Kidney (tissue), 14 donors: ENCODE results near the gene PLG. TPM values are rescaled to one million over a fixed set of nuclear protein-coding genes. Genes with fewer than 3 reads are reported as not detected.
A peak's percentile ranks its signal among the peaks of the same experiment; 100 is the strongest.
"Not testable (repeated sequence)": the region's sequence is repeated elsewhere in the genome, so short reads cannot be mapped to it uniquely, and the experiment has no call there.

Experiments used
- DNase-seq, 5 donors: peaks; one replicate each; pipeline ENCODE4 v3.0.0-alpha.2; 2013 to 2020
- FAIRE-seq: peaks from 2 replicates; lab custom pipeline; 2012; peaks lifted over from hg19 to GRCh38; lab: Jason Lieb, UNC
- H3K27ac ChIP-seq, 2 donors: one replicate each; pipeline ENCODE4 v1.7.0; 2013; ENCODE audit warnings: low read depth in 2 of 2, low read length in 2 of 2, inconsistent platforms in 1 of 2
- H3K27me3 ChIP-seq: one replicate; pipeline ENCODE4 v1.7.1; 2013; ENCODE audit warnings: low read length, inconsistent platforms; ENCODE audit not compliant: control insufficient read depth, insufficient read depth
- H3K36me3 ChIP-seq, 3 donors: one replicate each; pipeline versions ENCODE4 v1.7.0 to v1.7.1; 2013; ENCODE audit warnings: low read length in 3 of 3, control low read depth in 1 of 3, inconsistent platforms in 1 of 3; ENCODE audit not compliant: insufficient read depth in 3 of 3, control insufficient read depth in 2 of 3
- H3K4me1 ChIP-seq, 3 donors: one replicate each; pipeline versions ENCODE4 v1.7.0 to v1.7.1; 2013; ENCODE audit warnings: low read length in 3 of 3, inconsistent platforms in 1 of 3, low read depth in 1 of 3; ENCODE audit not compliant: control insufficient read depth in 2 of 3, insufficient read depth in 2 of 3
- H3K4me3 ChIP-seq, 3 donors: one replicate each; pipeline versions ENCODE4 v1.7.0 to v1.8.1; 2013; ENCODE audit warnings: low read length in 3 of 3, control low read depth in 1 of 3, inconsistent platforms in 1 of 3
- H3K9ac ChIP-seq, 3 donors: one replicate each; pipeline versions ENCODE4 v1.7.0 to v1.7.1; 2013; ENCODE audit warnings: low read length in 3 of 3, control low read depth in 1 of 3, inconsistent platforms in 1 of 3
- H3K9me3 ChIP-seq, 3 donors: one replicate each; pipeline versions ENCODE4 v1.7.0 to v1.7.1; 2013; ENCODE audit warnings: low read length in 3 of 3, control low read depth in 1 of 3, inconsistent platforms in 1 of 3; ENCODE audit not compliant: control insufficient read depth in 2 of 3, insufficient read depth in 1 of 3
- intact Hi-C: fragments of 100-400 bp; cut with DNase I; formaldehyde crosslinking; loops from one replicate; pipeline ENCODE4 v1.11.1; 2022
- polyA plus RNA-seq: library from polyadenylated mRNA; stranded (reverse); fragments of 350-450 nt; fragmentation: Illumina TruSeq; extraction: RNeasy Lipid Tissue Mini Kit (QIAGEN cat#74804); gene quantifications from one replicate; pipeline ENCODE4 v1.2.3, GENCODE V29; 2014; ENCODE audit warnings: low read depth, low replicate concordance; ENCODE audit not compliant: insufficient read depth
- total RNA-seq: library from RNA; stranded (reverse); fragmentation: NEBNext Ultra II Directional; extraction: Animal tissue kit (Norgen Biotek cat#: 25700); gene quantifications from one replicate; pipeline ENCODE4 v1.2.1, GENCODE V29; 2021
- TF ChIP-seq, protein P1 (sequence below): IDR thresholded peaks from 3 replicates; pipeline ENCODE4 v1.5.1; 2012; ENCODE audit warnings: mild to moderate bottlenecking, moderate library complexity, borderline replicate concordance; ENCODE audit not compliant: insufficient read depth; ENCODE audit errors: extremely low read depth
- donor health status: control.
- donor health status: control.
- donor health status: control.
- donor health status: control.
- donor health status: control.
- donor health status: DM: yes; HTN: yes; CAD: no.
- donor health status: Normal renal cell carcinoma (clear cell type).

PLG gene
- total and polyA plus RNA-seq, 2 donors from 2014 or later = 2.4 to 211 TPM

DNA sequence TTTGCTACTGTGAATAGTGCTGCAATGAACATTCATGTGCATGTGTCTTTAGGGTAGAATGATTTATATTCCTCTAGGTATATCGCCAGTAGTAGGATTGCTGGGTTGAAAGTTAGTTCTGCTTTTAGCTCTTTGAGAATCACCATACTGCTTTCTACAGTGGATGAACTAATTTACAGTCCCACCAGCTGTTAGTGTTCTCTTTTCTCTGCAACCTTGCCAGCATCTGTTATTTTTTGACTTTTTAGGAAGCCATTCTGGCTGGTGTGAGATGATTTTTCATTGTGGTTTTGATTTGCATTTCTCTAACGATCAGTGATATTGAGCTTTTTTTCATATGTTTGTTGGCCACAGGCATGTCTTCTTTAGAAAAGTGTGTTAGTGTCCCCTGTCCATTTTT lies 40.0 kb downstream of the PLG start:
- FAIRE-seq (no peak), DNase-seq (no peak)
- Histone ChIP-seq H3K27ac (no peak overlapping the region), H3K9me3 (no peaks in the 10 kb centered on the region), H3K9ac (no peak overlapping the region), H3K4me3 (no peak overlapping the region), H3K27me3 (no peaks in the 10 kb centered on the region), H3K4me1 (no peaks in the 10 kb centered on the region), H3K36me3 (peaks cover 0 to 11% (median 0%) of the 10 kb centered on the region in 3 donors)
- intact Hi-C loops = no loop called here
- TF ChIP-seq, protein P1, sequence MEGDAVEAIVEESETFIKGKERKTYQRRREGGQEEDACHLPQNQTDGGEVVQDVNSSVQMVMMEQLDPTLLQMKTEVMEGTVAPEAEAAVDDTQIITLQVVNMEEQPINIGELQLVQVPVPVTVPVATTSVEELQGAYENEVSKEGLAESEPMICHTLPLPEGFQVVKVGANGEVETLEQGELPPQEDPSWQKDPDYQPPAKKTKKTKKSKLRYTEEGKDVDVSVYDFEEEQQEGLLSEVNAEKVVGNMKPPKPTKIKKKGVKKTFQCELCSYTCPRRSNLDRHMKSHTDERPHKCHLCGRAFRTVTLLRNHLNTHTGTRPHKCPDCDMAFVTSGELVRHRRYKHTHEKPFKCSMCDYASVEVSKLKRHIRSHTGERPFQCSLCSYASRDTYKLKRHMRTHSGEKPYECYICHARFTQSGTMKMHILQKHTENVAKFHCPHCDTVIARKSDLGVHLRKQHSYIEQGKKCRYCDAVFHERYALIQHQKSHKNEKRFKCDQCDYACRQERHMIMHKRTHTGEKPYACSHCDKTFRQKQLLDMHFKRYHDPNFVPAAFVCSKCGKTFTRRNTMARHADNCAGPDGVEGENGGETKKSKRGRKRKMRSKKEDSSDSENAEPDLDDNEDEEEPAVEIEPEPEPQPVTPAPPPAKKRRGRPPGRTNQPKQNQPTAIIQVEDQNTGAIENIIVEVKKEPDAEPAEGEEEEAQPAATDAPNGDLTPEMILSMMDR = no peak

DNA sequence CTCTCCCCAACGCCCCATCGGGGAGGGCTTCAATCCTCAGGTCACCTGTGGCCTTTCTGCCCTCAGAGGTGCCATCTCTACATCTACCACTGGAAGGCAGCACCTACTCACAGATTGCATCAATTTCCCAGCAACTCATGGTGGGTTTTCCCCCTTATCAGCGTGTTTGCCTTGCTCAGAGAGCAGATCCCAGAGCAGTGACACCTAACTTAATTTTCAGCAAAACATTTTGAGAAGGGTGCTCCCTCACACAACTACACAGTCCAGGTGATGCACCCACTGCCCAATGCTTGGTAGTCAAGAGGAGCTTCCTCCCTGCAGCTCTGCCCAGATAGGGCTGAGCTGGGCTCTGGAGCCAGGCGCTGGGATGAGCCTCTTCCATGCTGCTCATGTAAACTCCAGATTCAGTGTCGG lies 48.2 kb downstream of the PLG start:
- DNase-seq = no peak
- H3K4me1 ChIP-seq = no peaks in the 10 kb centered on the region
- intact Hi-C loops = no loop called here
- H3K27ac ChIP-seq = no peak overlapping the region
- H3K36me3 ChIP-seq = peaks cover 0 to 5% (median 4%) of the 10 kb centered on the region in 3 donors
- H3K9me3 ChIP-seq = no peaks in the 10 kb centered on the region
- no peak overlapping the region for H3K4me3 ChIP-seq
- TF ChIP-seq, protein P1 = peak; percentile 14
- H3K27me3 ChIP-seq = no peaks in the 10 kb centered on the region
- no peak overlapping the region for H3K9ac ChIP-seq
- no peak for FAIRE-seq

DNA sequence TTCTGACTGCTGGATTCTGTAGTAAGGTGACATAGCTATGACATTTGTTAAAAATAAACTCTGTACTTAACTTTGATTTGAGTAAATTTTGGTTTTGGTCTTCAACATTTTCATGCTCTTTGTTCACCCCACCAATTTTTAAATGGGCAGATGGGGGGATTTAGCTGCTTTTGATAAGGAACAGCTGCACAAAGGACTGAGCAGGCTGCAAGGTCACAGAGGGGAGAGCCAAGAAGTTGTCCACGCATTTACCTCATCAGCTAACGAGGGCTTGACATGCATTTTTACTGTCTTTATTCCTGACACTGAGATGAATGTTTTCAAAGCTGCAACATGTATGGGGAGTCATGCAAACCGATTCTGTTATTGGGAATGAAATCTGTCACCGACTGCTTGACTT lies 51.2 kb downstream of the PLG start:
- H3K27ac ChIP-seq, FAIRE-seq, H3K27me3 ChIP-seq, intact Hi-C loops, DNase-seq, H3K36me3 ChIP-seq, H3K9me3 ChIP-seq, H3K4me1 ChIP-seq, H3K9ac ChIP-seq, H3K4me3 ChIP-seq: not testable (repeated sequence)

DNA sequence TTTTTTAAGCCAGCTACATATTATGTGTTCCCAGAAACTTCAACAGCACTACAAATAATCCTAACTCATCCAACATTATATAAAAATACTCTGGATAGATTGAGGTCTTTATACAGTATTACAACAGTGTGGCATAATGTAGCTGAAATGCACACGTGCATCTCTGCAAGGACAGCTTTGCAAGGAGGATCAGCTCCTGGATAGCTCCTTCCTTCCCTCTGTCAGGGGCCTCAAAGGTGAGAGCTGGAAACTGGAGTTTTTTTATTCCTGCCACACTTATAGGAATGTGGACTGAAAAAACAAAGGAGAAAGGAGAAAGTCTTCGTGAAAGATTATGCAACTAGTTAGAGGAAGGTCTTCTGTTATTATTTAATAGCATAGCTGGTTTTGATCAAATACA lies 53.1 kb downstream of the PLG start:
- Histone ChIP-seq H3K36me3 (no peaks in the 10 kb centered on the region), H3K27ac (no peak overlapping the region), H3K27me3 (no peaks in the 10 kb centered on the region), H3K4me3 (no peak overlapping the region), H3K9me3 (no peaks in the 10 kb centered on the region), H3K4me1 (no peaks in the 10 kb centered on the region), H3K9ac (no peak overlapping the region)
- DNase-seq (no peak), FAIRE-seq (no peak)
- TF ChIP-seq, protein P1 = no peak
- intact Hi-C loops = no loop called here
